PC-9 (cell line): Measurements from ENCODE around the gene PLCL2. TPM values are rescaled to one million over a fixed set of nuclear protein-coding genes. Genes with fewer than 3 reads are reported as not detected.
A peak's percentile ranks its signal among the peaks of the same experiment; 100 is the strongest.

Source experiments
- BruUV-seq: library from RNA; stranded (reverse); fragments of 400-500 nt; replicated peaks from 2 replicates; lab custom pipeline; 2021; lab: Mats Ljungman, UMichigan
- CTCF ChIA-PET: fragments of 300-600 bp; sonication (Branson Sonifier 250); formaldehyde crosslinking; loops from one replicate; lab custom pipeline; 2022; ENCODE audit warnings: antibody characterized with exemption; lab: Charles Lee
- POLR2A ChIA-PET: fragments of 300-600 bp; sonication (Branson Sonifier 250); formaldehyde crosslinking; loops from one replicate; lab custom pipeline; 2022; ENCODE audit warnings: antibody characterized with exemption; ENCODE audit not compliant: unreplicated experiment; lab: Charles Lee
- DNase-seq, 2 experiments: peaks; one replicate each; pipeline versions ENCODE4 v3.0.0 to v3.0.0-alpha.2; 2015 to 2022; ENCODE audit warnings: mixed read lengths in 1 of 2
- H2AFZ ChIP-seq: fragments of 200-600 bp; sonication (generic); 2 replicates; pipeline ENCODE4 v1.8.1; 2017; ENCODE audit warnings: antibody characterized with exemption
- H3F3A ChIP-seq: fragments of 200-600 bp; sonication (generic); 2 replicates; pipeline ENCODE4 v1.8.1; 2017; ENCODE audit warnings: antibody characterized with exemption, mild to moderate bottlenecking, low read depth; ENCODE audit not compliant: insufficient read depth
- H3K27ac ChIP-seq: fragments of 200-600 bp; sonication (generic); 2 replicates; pipeline ENCODE4 v1.6.1; 2016; ENCODE audit warnings: mixed run types
- H3K27me3 ChIP-seq: fragments of 200-600 bp; sonication (generic); 2 replicates; pipeline ENCODE4 v1.6.1; 2016; ENCODE audit warnings: low read depth, mixed run types; ENCODE audit not compliant: insufficient read depth
- H3K36me3 ChIP-seq: fragments of 200-600 bp; sonication (generic); 2 replicates; pipeline ENCODE4 v1.6.1; 2016; ENCODE audit warnings: low read depth, mixed run types
- H3K4me1 ChIP-seq: fragments of 200-600 bp; sonication (generic); replicated peaks from 2 replicates; pipeline ENCODE4 v1.6.1; 2016; ENCODE audit warnings: mixed run types; ENCODE audit not compliant: insufficient read depth
- H3K4me2 ChIP-seq: fragments of 200-600 bp; sonication (generic); 2 replicates; pipeline ENCODE4 v1.6.1; 2017; ENCODE audit warnings: mixed run types
- H3K4me3 ChIP-seq: fragments of 200-600 bp; sonication (generic); 2 replicates; pipeline ENCODE4 v1.6.1; 2016; ENCODE audit warnings: mixed run types
- H3K79me2 ChIP-seq: fragments of 200-600 bp; sonication (generic); 2 replicates; pipeline ENCODE4 v1.6.1; 2017; ENCODE audit warnings: low read depth, mixed run types
- H3K9me2 ChIP-seq: fragments of 200-600 bp; sonication (generic); 2 replicates; pipeline ENCODE4 v1.8.1; 2017; ENCODE audit warnings: mild to moderate bottlenecking; ENCODE audit not compliant: insufficient read depth
- H3K9me3 ChIP-seq: fragments of 200-600 bp; sonication (generic); 2 replicates; pipeline ENCODE4 v1.8.1; 2016; ENCODE audit warnings: low read depth; ENCODE audit not compliant: insufficient read depth
- H4K20me1 ChIP-seq: fragments of 200-600 bp; sonication (generic); 2 replicates; pipeline ENCODE4 v1.8.1; 2017; ENCODE audit not compliant: insufficient read depth
- CTCF ChIP-seq: fragments of 200-600 bp; sonication (generic); conservative IDR thresholded peaks from 2 replicates; pipeline ENCODE4 v1.6.1; 2017; ENCODE audit warnings: mixed run types, antibody characterized with exemption, mild to moderate bottlenecking, moderate library complexity
- EZH2 ChIP-seq: fragments of 200-600 bp; sonication (generic); IDR thresholded peaks from 2 replicates; pipeline ENCODE4 v1.8.0; 2017; ENCODE audit warnings: antibody characterized with exemption, low read depth
- intact Hi-C: fragments of 100-400 bp; cut with micrococcal nuclease; formaldehyde crosslinking; loops from one replicate; pipeline ENCODE4 v1.10.0; 2022; ENCODE audit not compliant: unreplicated experiment
- total RNA-seq: library from RNA; stranded (reverse); gene quantifications from 2 replicates; pipeline ENCODE4 v1.2.3, GENCODE V29; 2021

Gene PLCL2
- total RNA-seq, 1 experiment from 2014 or later, result 4.6 TPM

DNA sequence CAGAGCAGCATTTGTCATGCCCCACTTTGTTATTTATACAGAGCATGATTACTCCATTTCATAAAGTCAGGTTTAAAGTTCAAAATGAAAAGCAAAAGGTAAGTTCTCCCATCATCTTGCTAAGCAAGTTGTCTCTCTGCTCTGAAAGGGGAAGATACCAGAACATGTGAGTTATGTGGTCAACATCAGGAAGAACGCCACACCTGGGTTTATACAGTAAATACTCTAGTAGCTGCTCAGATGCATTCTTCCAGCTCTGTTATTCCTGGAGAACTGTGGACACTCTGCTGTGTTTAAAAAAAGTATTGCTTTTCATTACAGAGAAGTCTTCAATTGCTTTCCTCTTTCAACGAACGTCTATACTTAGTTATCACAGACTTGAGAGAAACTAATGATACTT is 145.7 kb downstream of the PLCL2 start:
- no peaks in the 10 kb centered on the region for H3K27me3 ChIP-seq
- no peaks in the 10 kb centered on the region for H3K4me1 ChIP-seq
- ChIA-PET CTCF (no interaction called here), POLR2A (no interaction called here)
- no peak overlapping the region for H2AFZ ChIP-seq
- BruUV-seq, result no TSS peak
- H3K27ac ChIP-seq, result no peak overlapping the region
- H3F3A ChIP-seq, result no peaks in the 10 kb centered on the region
- H3K79me2 ChIP-seq, result no peaks in the 10 kb centered on the region
- no peaks in the 10 kb centered on the region for H4K20me1 ChIP-seq
- DNase-seq, result no peak
- no peaks in the 10 kb centered on the region for H3K9me2 ChIP-seq
- H3K4me2 ChIP-seq, result no peak overlapping the region
- no peaks in the 10 kb centered on the region for H3K36me3 ChIP-seq
- TF ChIP-seq CTCF, result no peak
- TF ChIP-seq EZH2, result no peak
- no peaks in the 10 kb centered on the region for H3K9me3 ChIP-seq
- H3K4me3 ChIP-seq, result no peak overlapping the region
- intact Hi-C loops, result loop anchor here (10.0 kb wide), 2 partner anchors 204 to 736 kb away; no protein-coding TSS in a partner anchor

- intact Hi-C loops, result loop anchor here (10.0 kb wide), 2 partner anchors 204 to 736 kb away; no protein-coding TSS in a partner anchor
- H3K36me3 ChIP-seq, result no peaks in the 10 kb centered on the region
- CTCF ChIA-PET, result no interaction called here
These were observed 146.3 kb downstream of the PLCL2 start for GRCh38 chr3:17030956-17031652.

GRCh38 chr3:17032407-17033034 is 147.8 kb downstream of the PLCL2 start:
- no peak overlapping the region for H2AFZ ChIP-seq
- no peak overlapping the region for H3K4me3 ChIP-seq
- DNase-seq, result no peak
- no peak overlapping the region for H3K27ac ChIP-seq
- H3K27me3 ChIP-seq, result no peaks in the 10 kb centered on the region
- H3F3A ChIP-seq, result no peaks in the 10 kb centered on the region
- no peak overlapping the region for H3K4me2 ChIP-seq
- CTCF ChIA-PET, result interaction anchor here (0.7 kb wide), 2 partner anchors 430 to 442 kb away, joined by 3 read pairs; no protein-coding TSS in a partner anchor
- H3K9me3 ChIP-seq, result 0 out of 2 replicates have a peak, but pooled peaks cover 3% of the 10 kb centered on the region
- TF ChIP-seq CTCF (peak; percentile 71), EZH2 (no peak)
- peaks cover 6% of the 10 kb centered on the region for H3K4me1 ChIP-seq
- no peaks in the 10 kb centered on the region for H4K20me1 ChIP-seq
- POLR2A ChIA-PET, result no interaction called here
- H3K36me3 ChIP-seq, result no peaks in the 10 kb centered on the region
- intact Hi-C loops, result loop anchor here (1.0 to 10.0 kb wide), 5 partner anchors 202 to 738 kb away; no protein-coding TSS in a partner anchor
- no TSS peak for BruUV-seq
- no peaks in the 10 kb centered on the region for H3K9me2 ChIP-seq
- H3K79me2 ChIP-seq, result no peaks in the 10 kb centered on the region

More at GRCh38 chr3:17030956-17031652, 146.3 kb downstream of the PLCL2 start:
- no peaks in the 10 kb centered on the region for H3K9me2 ChIP-seq
- H3K79me2 ChIP-seq, result no peaks in the 10 kb centered on the region
- POLR2A ChIA-PET, result no interaction called here
- no peak overlapping the region for H3K27ac ChIP-seq
- H3K4me1 ChIP-seq, result no peaks in the 10 kb centered on the region
- BruUV-seq, result no TSS peak
- no peak overlapping the region for H2AFZ ChIP-seq
- no peak for DNase-seq
- TF ChIP-seq CTCF, result no peak
- no peak for TF ChIP-seq EZH2
- no peaks in the 10 kb centered on the region for H3K9me3 ChIP-seq
- no peaks in the 10 kb centered on the region for H3K27me3 ChIP-seq
- no peak overlapping the region for H3K4me3 ChIP-seq
- H4K20me1 ChIP-seq, result no peaks in the 10 kb centered on the region
- H3F3A ChIP-seq, result no peaks in the 10 kb centered on the region
- H3K4me2 ChIP-seq, result no peak overlapping the region
